Measurements from ENCODE around the gene MINDY4. TPM values are rescaled to one million over a fixed set of nuclear protein-coding genes. Genes with fewer than 3 reads are reported as not detected.

Gene MINDY4
- total and polyA plus RNA-seq, 4 experiments from 2014 or later: 0.23 to 1.5 (median 1.1) TPM

DNA sequence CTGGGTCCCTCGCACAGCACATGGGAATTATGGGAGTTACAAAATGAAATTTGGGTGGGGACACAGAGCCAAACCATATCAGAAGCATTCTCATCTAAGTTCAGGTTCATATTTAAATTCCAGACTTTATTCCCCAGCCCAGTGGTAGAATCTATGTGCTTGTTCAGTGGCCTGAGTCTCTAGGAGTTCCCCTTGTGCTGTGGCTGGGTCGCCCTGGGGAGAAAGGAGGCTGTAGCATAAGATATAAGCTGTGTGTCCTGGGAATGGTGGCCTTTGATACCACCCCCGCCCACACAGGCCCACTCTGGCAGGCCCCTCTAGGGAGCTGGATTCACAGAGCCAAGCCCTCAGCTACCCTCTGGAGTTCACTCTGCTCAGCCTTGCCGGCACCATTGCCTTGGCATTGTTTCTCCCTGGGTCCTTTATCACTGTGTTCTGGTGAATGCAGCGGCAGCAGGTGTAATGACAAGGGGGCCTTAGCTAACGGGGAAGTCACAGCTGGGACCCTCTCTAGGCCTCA lies 64.2 kb downstream of the MINDY4 start:
- Histone ChIP-seq H3K4me3 (ENCODE audit: low read length in 2 of 2) (no peak overlapping the region), H3K9me3 (ENCODE audit: control insufficient read depth in 1 of 2, low read length in 2 of 2) (peaks cover 0 to 5% of the 10 kb centered on the region in 2 donors), H3K27ac (ENCODE audit: low read depth, low read length) (no peak overlapping the region), H3K4me1 (ENCODE audit: insufficient read depth, low read length) (no peaks in the 10 kb centered on the region), H3K27me3 (ENCODE audit: insufficient read depth, low read length) (no peaks in the 10 kb centered on the region), H3K36me3 (ENCODE audit: insufficient read depth, low read length) (no peaks in the 10 kb centered on the region)
- peaks cover 9 to 37% (median 19%) of the 10 kb centered on the region in 8 donors for H3K9me3 Mint-ChIP-seq
- ChIA-PET POLR2A (ENCODE audit: partially characterized antibody) (no interaction called here), CTCF (ENCODE audit: partially characterized antibody) (no interaction called here)
- intact Hi-C loops (cut with micrococcal nuclease): no loop called here
- H3K27ac Mint-ChIP-seq: no peak overlapping the region
- H3K27me3 Mint-ChIP-seq: no peaks in the 10 kb centered on the region
- H3K36me3 Mint-ChIP-seq: peaks cover 14 to 15% of the 10 kb centered on the region in 2 donors
- no peak for DNase-seq
- H3K4me1 Mint-ChIP-seq: no peaks in the 10 kb centered on the region
- H3K4me3 Mint-ChIP-seq: no peak overlapping the region

DNA sequence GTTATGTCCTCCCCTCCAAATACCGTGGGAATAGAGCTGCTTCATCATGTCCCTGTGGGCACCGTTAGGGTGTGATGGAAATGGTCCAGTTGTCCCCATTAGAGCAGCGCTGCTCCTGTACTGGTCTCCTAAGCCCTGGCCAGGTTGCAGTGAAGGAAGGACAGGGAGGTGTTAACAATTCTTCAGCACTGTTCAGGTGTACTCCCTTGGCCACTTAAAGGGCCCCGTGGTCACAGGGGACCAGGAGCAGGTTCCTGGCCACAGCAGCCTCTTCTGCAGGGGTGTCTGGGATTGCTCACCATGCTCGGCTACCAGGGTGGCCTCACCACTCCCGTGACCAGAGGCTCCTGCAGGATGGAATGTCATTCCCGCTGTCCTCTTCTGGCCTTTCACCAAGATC lies 65.8 kb downstream of the MINDY4 start:
- Mint-ChIP-seq H3K27me3 (no peaks in the 10 kb centered on the region), H3K27ac (no peak overlapping the region), H3K4me3 (no peak overlapping the region), H3K36me3 (peaks cover 12 to 15% of the 10 kb centered on the region in 2 donors), H3K4me1 (no peaks in the 10 kb centered on the region), H3K9me3 (peaks cover 7 to 30% (median 17%) of the 10 kb centered on the region in 8 donors)
- Histone ChIP-seq H3K36me3 (ENCODE audit: insufficient read depth, low read length) (no peaks in the 10 kb centered on the region), H3K27ac (ENCODE audit: low read depth, low read length) (no peak overlapping the region), H3K27me3 (ENCODE audit: insufficient read depth, low read length) (no peaks in the 10 kb centered on the region), H3K4me1 (ENCODE audit: insufficient read depth, low read length) (no peaks in the 10 kb centered on the region), H3K9me3 (ENCODE audit: control insufficient read depth in 1 of 2, low read length in 2 of 2) (peaks cover 0 to 5% of the 10 kb centered on the region in 2 donors), H3K4me3 (ENCODE audit: low read length in 2 of 2) (no peak overlapping the region)
- ChIA-PET CTCF (ENCODE audit: partially characterized antibody) (no interaction called here), POLR2A (ENCODE audit: partially characterized antibody) (no interaction called here)
- intact Hi-C loops (cut with micrococcal nuclease): no loop called here
- DNase-seq: no peak

DNA sequence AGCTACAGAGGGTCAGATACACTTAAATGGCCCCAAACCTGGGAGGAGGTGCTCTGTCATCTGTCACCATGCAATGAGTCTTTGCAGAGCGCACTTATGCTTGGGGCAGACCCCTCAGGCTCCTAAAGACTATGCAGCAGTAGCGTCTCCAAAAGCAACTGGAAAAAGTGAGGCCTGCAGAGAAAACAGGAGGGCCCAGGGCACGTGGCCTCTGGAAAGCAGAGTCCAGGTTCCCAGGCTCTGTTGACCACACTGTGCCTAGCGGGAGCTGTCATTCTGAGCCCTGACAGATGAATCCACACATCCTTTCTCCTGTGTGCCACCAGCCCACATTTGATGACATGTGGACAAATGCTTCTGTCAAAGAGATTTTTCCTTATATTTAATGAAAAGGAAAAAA lies 66.4 kb downstream of the MINDY4 start:
- H3K36me3 Mint-ChIP-seq: peaks cover 11 to 12% of the 10 kb centered on the region in 2 donors
- H3K27ac Mint-ChIP-seq: no peak overlapping the region
- Histone ChIP-seq H3K27me3 (ENCODE audit: insufficient read depth, low read length) (no peaks in the 10 kb centered on the region), H3K4me3 (ENCODE audit: low read length in 2 of 2) (no peak overlapping the region), H3K4me1 (ENCODE audit: insufficient read depth, low read length) (no peaks in the 10 kb centered on the region), H3K9me3 (ENCODE audit: control insufficient read depth in 1 of 2, low read length in 2 of 2) (peaks cover 0 to 5% of the 10 kb centered on the region in 2 donors), H3K36me3 (ENCODE audit: insufficient read depth, low read length) (no peaks in the 10 kb centered on the region), H3K27ac (ENCODE audit: low read depth, low read length) (no peak overlapping the region)
- ChIA-PET POLR2A (ENCODE audit: partially characterized antibody) (no interaction called here), CTCF (ENCODE audit: partially characterized antibody) (no interaction called here)
- intact Hi-C loops (cut with micrococcal nuclease): no loop called here
- DNase-seq: no peak
- H3K4me3 Mint-ChIP-seq: no peak overlapping the region
- no peaks in the 10 kb centered on the region for H3K27me3 Mint-ChIP-seq
- peaks cover 7 to 27% (median 17%) of the 10 kb centered on the region in 8 donors for H3K9me3 Mint-ChIP-seq
- no peaks in the 10 kb centered on the region for H3K4me1 Mint-ChIP-seq

DNA sequence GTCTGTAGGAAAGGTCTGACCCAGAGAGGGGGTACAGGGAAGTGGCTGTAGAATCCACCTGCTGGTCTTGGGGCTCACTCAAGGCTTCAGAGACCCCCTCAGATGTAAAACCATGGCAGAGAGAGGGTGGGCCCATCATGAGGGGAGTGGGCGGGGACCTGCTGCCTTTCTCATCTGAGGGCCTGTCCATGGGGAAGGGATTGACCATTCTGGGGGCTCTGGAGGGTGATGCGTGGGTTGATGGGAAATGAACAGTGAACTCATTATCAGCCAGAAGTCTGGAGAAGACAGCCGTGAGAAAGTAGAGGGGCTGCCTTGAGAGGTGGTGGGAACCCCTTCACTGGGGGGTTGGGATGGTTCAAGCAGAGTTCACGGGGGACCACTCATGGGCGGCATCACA lies 66.8 kb downstream of the MINDY4 start:
- Histone ChIP-seq H3K27me3 (ENCODE audit: insufficient read depth, low read length) (no peaks in the 10 kb centered on the region), H3K27ac (ENCODE audit: low read depth, low read length) (no peak overlapping the region), H3K9me3 (ENCODE audit: control insufficient read depth in 1 of 2, low read length in 2 of 2) (peaks cover 0 to 4% of the 10 kb centered on the region in 2 donors), H3K36me3 (ENCODE audit: insufficient read depth, low read length) (no peaks in the 10 kb centered on the region), H3K4me1 (ENCODE audit: insufficient read depth, low read length) (no peaks in the 10 kb centered on the region), H3K4me3 (ENCODE audit: low read length in 2 of 2) (no peak overlapping the region)
- Mint-ChIP-seq H3K27ac (no peak overlapping the region), H3K9me3 (peaks cover 4 to 23% (median 14%) of the 10 kb centered on the region in 8 donors), H3K4me3 (no peak overlapping the region), H3K27me3 (no peaks in the 10 kb centered on the region), H3K36me3 (peaks cover 7 to 8% of the 10 kb centered on the region in 2 donors), H3K4me1 (no peaks in the 10 kb centered on the region)
- ChIA-PET CTCF (ENCODE audit: partially characterized antibody) (no interaction called here), POLR2A (ENCODE audit: partially characterized antibody) (no interaction called here)
- no peak for DNase-seq
- intact Hi-C loops (cut with micrococcal nuclease): no loop called here

DNA sequence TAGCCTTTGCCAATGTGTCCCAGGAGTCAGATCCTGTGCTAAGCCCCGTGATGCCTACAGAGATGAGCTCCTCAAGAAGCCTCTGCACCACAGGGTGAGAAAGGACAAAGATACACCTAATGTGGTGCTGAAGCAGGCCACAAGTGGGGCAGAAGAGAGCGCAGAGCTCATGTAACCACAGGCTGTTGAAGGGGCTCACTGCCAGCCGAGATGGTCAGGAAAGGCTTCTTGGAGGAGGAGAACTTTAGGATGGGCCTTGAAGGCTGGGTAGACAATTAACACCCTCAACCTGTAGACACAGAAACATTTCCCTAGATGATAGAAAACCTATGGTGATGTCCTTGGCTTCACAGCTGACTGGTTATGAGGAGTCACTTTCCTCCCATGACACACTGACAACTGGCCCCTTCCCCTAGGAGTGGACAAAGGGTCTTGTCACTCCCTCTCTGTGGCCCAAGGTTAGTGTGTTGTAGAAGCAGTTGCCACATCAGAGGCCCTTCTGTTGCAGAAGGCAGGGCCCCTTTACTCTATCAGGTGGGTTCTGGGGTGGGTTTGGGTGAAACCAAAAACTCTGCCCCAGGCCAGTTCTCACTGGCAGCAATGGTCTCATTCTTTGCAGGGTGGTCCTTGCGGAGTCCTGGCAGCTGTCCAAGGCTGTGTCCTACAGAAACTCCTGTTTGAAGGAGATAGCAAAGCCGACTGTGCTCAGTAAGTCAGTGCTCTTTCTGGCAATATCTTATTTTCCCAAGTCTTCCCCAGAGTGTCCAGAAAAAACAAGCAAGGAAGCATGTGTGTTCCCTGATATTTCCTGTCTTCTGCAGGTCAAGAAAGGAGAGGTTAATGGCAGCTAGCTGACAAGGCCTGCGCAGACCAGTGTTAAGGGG lies 69.2 kb downstream of the MINDY4 start:
- intact Hi-C loops (cut with micrococcal nuclease): no loop called here
- Histone ChIP-seq H3K4me1 (ENCODE audit: insufficient read depth, low read length) (no peaks in the 10 kb centered on the region), H3K27me3 (ENCODE audit: insufficient read depth, low read length) (no peaks in the 10 kb centered on the region), H3K4me3 (ENCODE audit: low read length in 2 of 2) (no peak overlapping the region), H3K27ac (ENCODE audit: low read depth, low read length) (no peak overlapping the region), H3K36me3 (ENCODE audit: insufficient read depth, low read length) (no peaks in the 10 kb centered on the region), H3K9me3 (ENCODE audit: control insufficient read depth in 1 of 2, low read length in 2 of 2) (no peaks in the 10 kb centered on the region)
- ChIA-PET POLR2A (ENCODE audit: partially characterized antibody) (no interaction called here), CTCF (ENCODE audit: partially characterized antibody) (no interaction called here)
- DNase-seq: no peak
- no peak overlapping the region for H3K4me3 Mint-ChIP-seq
- no peaks in the 10 kb centered on the region for H3K27me3 Mint-ChIP-seq
- H3K4me1 Mint-ChIP-seq: no peaks in the 10 kb centered on the region
- H3K27ac Mint-ChIP-seq: peak overlapping the region in 1 of 7 donors; percentile 73
- peaks cover 0 to 5% (median 0%) of the 10 kb centered on the region in 8 donors for H3K9me3 Mint-ChIP-seq
- H3K36me3 Mint-ChIP-seq: no peaks in the 10 kb centered on the region

DNA sequence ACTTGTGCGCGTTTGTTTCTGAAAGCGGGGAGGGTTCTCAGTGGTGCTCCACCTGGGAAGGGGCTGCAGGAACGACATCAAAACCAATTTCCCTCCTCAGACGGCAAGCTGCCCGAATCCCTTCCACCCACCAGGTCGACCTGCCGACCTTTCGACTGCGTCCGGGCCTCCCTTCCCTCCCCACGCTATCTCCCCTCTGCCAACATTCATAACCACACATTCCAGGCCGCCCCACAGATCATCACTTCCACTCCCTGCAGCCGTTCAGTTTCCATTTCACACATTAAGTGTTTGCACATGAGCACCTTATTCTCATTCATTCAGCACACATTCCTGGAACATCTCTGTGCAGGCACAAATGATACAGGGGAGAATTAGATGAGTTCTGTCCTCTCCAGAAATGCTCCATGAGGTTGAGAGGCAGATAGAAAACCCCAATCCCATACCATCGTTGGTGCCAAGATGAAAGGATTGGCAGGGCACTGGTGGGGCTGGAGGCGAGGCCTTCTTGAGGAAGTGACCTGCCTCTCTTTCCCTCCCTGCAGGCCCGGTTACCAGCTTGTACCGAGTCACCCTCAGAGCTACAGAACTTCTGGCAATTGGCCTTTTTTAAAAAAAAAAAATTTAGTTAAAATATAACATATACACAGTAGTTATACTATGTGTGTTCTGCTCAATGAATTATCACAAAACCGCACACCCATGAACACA lies 70.0 kb downstream of the MINDY4 start:
- Mint-ChIP-seq H3K27ac (peak overlapping the region in 1 of 7 donors; percentile 73), H3K9me3 (peaks cover 0 to 5% (median 0%) of the 10 kb centered on the region in 8 donors), H3K27me3 (no peaks in the 10 kb centered on the region), H3K4me1 (no peaks in the 10 kb centered on the region), H3K36me3 (no peaks in the 10 kb centered on the region), H3K4me3 (no peak overlapping the region)
- Histone ChIP-seq H3K4me1 (ENCODE audit: insufficient read depth, low read length) (no peaks in the 10 kb centered on the region), H3K27ac (ENCODE audit: low read depth, low read length) (no peak overlapping the region), H3K9me3 (ENCODE audit: control insufficient read depth in 1 of 2, low read length in 2 of 2) (no peaks in the 10 kb centered on the region), H3K27me3 (ENCODE audit: insufficient read depth, low read length) (no peaks in the 10 kb centered on the region), H3K4me3 (ENCODE audit: low read length in 2 of 2) (no peak overlapping the region), H3K36me3 (ENCODE audit: insufficient read depth, low read length) (no peaks in the 10 kb centered on the region)
- ChIA-PET CTCF (ENCODE audit: partially characterized antibody) (no interaction called here), POLR2A (ENCODE audit: partially characterized antibody) (no interaction called here)
- DNase-seq: no peak
- intact Hi-C loops (cut with micrococcal nuclease): no loop called here

DNA sequence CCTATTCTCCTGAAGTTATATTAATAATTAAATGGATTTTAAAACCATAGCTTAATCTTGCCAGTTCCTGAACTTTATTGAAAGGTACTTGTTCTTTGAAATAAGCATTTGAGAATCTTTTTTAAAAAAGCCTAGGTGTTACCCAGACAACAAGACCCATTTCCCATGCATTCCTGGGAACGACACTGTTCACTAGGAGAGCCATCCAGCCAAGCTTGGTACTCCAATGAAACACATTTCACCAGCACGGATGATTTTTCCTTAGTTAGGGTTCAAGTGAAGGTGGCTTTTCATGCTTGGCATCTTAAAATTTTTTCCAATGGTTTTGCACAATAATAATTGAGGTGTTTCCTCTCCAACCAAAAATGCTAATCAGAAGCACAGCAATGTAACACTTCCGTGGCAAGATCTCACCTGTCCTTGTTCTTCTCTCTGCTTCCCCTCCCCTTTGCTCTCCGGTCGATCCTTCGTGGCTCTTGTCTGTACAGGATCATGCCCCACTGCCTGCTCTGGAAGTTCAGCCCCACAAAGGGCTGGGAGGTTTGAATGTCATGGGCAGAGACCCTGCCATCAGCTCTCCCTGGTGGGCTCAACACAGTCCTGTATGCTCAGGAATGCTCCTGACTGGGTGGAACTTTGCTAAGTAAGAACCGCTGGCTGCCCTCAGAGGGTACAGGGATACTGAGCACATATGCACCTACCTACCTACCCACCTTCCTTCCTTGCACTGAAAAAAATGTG lies 70.8 kb downstream of the MINDY4 start:
- POLR2A ChIA-PET (ENCODE audit: partially characterized antibody): no interaction called here
- no peak overlapping the region for H3K4me3 Mint-ChIP-seq
- CTCF ChIA-PET (ENCODE audit: partially characterized antibody): no interaction called here
- peaks cover 0 to 3% (median 0%) of the 10 kb centered on the region in 8 donors for H3K9me3 Mint-ChIP-seq
- Histone ChIP-seq H3K27me3 (ENCODE audit: insufficient read depth, low read length) (no peaks in the 10 kb centered on the region), H3K36me3 (ENCODE audit: insufficient read depth, low read length) (no peaks in the 10 kb centered on the region), H3K27ac (ENCODE audit: low read depth, low read length) (no peak overlapping the region), H3K9me3 (ENCODE audit: control insufficient read depth in 1 of 2, low read length in 2 of 2) (no peaks in the 10 kb centered on the region), H3K4me3 (ENCODE audit: low read length in 2 of 2) (no peak overlapping the region), H3K4me1 (ENCODE audit: insufficient read depth, low read length) (no peaks in the 10 kb centered on the region)
- no peaks in the 10 kb centered on the region for H3K36me3 Mint-ChIP-seq
- DNase-seq: no peak
- H3K27me3 Mint-ChIP-seq: no peaks in the 10 kb centered on the region
- intact Hi-C loops (cut with micrococcal nuclease): no loop called here
- H3K4me1 Mint-ChIP-seq: no peaks in the 10 kb centered on the region
- H3K27ac Mint-ChIP-seq: no peak overlapping the region
